ENCODE results near the gene CCL17.
"Not testable (repeated sequence)": the region's sequence is repeated elsewhere in the genome, so short reads cannot be mapped to it uniquely, and the experiment has no call there.

CCL17 gene

GRCh38 chr16:57374925-57375465, 29.6 kb upstream of the CCL17 start:
- DNase-seq; in situ Hi-C loops (cut with HindIII; ENCODE audit: low pct_ligation_motif_present, low pct_unique_long_range_greater_than_20kb, low sequenced_read_pairs): not testable (repeated sequence)

GRCh38 chr16:57376313-57376818, 28.2 kb upstream of the CCL17 start:
- in situ Hi-C loops (cut with HindIII; ENCODE audit: low pct_ligation_motif_present, low pct_unique_long_range_greater_than_20kb, low sequenced_read_pairs) = no loop called here
- no peak for DNase-seq

GRCh38 chr16:57377080-57377841, 27.3 kb upstream of the CCL17 start:
- DNase-seq = no peak
- in situ Hi-C loops (cut with HindIII; ENCODE audit: low pct_ligation_motif_present, low pct_unique_long_range_greater_than_20kb, low sequenced_read_pairs) = no loop called here

- in situ Hi-C loops (cut with HindIII; ENCODE audit: low pct_ligation_motif_present, low pct_unique_long_range_greater_than_20kb, low sequenced_read_pairs) = no loop called here
- DNase-seq = no peak
Observed at GRCh38 chr16:57379579-57379978, 25.0 kb upstream of the CCL17 start.

DNA sequence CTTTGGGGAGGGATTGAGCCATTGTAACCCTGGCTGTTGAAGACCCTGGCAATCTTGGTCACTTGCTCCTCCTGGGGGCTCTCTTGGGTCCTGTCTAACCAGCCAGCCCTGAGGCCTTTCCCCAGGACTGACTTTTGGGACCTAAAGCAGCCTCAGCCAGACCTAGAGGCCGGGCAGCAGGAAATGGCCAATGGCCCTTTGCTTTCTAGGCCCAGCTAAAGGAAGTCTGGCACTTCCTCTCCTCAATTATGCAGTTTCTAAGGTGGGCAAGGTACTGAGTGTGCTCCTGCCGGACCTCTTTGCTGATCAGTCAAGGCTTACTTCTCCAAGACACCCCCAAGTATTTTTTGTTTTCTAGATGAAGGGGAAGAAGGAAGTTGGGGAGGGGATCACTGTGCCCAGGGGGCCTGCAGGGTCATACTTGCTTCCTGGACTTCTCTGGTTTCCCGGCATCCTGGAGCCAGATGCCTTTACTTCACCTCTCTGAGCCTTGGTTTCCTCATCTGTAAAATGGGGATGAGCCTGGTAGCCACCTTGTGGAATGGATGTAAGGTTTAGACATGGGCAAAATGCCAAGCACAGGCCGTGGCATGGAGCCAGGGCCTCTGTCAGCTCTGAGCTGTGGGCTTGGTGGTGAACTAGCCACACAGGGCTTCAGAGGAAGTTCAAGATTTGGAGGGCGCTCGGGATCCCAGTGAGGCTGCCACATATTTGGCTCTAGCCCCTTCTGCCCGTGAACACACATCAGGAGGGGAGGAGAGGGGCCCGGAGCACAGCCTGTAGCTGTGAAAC, 23.7 kb upstream of the CCL17 start:
- in situ Hi-C loops (cut with HindIII; ENCODE audit: low pct_ligation_motif_present, low pct_unique_long_range_greater_than_20kb, low sequenced_read_pairs) = no loop called here
- DNase-seq = peak; percentile 36

DNA sequence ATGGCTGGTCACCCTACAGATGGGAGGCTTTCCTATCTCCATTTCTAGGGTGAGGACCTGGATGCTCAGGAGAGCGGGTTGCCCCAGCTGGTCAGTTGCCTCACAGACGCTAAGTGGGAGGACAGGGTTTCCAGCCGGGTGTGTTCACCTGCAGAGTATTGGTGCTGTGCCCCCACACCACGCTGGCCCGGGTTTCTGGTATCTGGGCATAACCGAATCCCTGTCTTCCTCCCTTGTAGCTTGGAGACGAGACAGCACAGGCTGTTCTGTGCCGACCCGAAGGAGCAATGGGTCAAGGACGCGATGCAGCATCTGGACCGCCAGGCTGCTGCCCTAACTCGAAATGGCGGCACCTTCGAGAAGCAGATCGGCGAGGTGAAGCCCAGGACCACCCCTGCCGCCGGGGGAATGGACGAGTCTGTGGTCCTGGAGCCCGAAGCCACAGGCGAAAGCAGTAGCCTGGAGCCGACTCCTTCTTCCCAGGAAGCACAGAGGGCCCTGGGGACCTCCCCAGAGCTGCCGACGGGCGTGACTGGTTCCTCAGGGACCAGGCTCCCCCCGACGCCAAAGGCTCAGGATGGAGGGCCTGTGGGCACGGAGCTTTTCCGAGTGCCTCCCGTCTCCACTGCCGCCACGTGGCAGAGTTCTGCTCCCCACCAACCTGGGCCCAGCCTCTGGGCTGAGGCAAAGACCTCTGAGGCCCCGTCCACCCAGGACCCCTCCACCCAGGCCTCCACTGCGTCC, 22.6 kb upstream of the CCL17 start:
- in situ Hi-C loops (cut with HindIII; ENCODE audit: low pct_ligation_motif_present, low pct_unique_long_range_greater_than_20kb, low sequenced_read_pairs) = no loop called here
- no peak for DNase-seq

DNA sequence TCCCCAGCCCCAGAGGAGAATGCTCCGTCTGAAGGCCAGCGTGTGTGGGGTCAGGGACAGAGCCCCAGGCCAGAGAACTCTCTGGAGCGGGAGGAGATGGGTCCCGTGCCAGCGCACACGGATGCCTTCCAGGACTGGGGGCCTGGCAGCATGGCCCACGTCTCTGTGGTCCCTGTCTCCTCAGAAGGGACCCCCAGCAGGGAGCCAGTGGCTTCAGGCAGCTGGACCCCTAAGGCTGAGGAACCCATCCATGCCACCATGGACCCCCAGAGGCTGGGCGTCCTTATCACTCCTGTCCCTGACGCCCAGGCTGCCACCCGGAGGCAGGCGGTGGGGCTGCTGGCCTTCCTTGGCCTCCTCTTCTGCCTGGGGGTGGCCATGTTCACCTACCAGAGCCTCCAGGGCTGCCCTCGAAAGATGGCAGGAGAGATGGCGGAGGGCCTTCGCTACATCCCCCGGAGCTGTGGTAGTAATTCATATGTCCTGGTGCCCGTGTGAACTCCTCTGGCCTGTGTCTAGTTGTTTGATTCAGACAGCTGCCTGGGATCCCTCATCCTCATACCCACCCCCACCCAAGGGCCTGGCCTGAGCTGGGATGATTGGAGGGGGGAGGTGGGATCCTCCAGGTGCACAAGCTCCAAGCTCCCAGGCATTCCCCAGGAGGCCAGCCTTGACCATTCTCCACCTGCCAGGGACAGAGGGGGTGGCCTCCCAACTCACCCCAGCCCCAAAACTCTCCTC, 21.9 kb upstream of the CCL17 start:
- in situ Hi-C loops (cut with HindIII; ENCODE audit: low pct_ligation_motif_present, low pct_unique_long_range_greater_than_20kb, low sequenced_read_pairs) = no loop called here
- no peak for DNase-seq

GRCh38 chr16:57383276-57384247, 21.0 kb upstream of the CCL17 start:
- in situ Hi-C loops (cut with HindIII; ENCODE audit: low pct_ligation_motif_present, low pct_unique_long_range_greater_than_20kb, low sequenced_read_pairs) = no loop called here
- DNase-seq = peak; percentile 40

- no peak for DNase-seq
- in situ Hi-C loops (cut with HindIII; ENCODE audit: low pct_ligation_motif_present, low pct_unique_long_range_greater_than_20kb, low sequenced_read_pairs) = no loop called here
Observed at GRCh38 chr16:57384248-57385070, 20.1 kb upstream of the CCL17 start.

GRCh38 chr16:57385083-57385482, 19.5 kb upstream of the CCL17 start:
- in situ Hi-C loops (cut with HindIII; ENCODE audit: low pct_ligation_motif_present, low pct_unique_long_range_greater_than_20kb, low sequenced_read_pairs) = no loop called here
- DNase-seq = no peak

GRCh38 chr16:57386381-57386951, 18.1 kb upstream of the CCL17 start:
- no peak for DNase-seq
- in situ Hi-C loops (cut with HindIII; ENCODE audit: low pct_ligation_motif_present, low pct_unique_long_range_greater_than_20kb, low sequenced_read_pairs) = no loop called here

DNA sequence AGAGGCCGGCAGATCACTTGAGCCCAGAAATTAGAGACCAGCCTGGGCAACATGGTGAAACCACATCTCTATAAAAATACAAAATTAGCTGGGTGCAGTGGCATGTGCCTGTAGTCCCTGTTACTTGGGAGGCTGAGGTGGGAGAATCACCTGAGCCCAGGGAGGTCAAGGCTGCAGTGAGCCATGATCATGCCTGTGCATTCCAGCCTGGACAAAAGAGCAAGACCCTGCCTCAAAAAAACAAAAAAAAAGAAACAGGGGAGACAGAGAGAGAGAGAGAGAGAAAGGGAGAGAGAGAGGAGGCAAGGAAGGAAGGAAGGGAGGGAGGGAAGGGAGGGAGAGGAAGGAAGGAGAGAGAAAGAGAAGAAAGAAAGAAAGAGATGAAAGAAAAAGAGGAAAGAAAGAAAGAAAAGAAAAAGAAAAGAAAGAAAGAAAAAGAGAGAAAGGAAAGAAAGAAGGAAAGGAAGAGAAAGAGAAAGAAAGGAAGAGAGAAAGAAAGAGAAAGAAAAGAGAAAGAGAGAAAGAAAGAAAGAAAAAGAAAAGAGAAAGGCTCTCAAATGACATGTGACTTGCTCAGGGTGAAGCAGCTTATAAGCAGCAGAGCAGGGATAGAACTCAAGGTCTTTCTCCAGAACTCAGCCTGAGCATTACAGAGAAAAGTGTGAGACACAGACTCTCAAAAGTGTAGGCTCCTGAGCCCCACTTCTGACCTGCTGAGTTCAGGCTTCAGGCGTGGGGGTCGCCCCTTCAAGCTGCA, 16.8 kb upstream of the CCL17 start:
- in situ Hi-C loops (cut with HindIII; ENCODE audit: low pct_ligation_motif_present, low pct_unique_long_range_greater_than_20kb, low sequenced_read_pairs) = no loop called here

GRCh38 chr16:57388359-57389086, 16.0 kb upstream of the CCL17 start:
- in situ Hi-C loops (cut with HindIII; ENCODE audit: low pct_ligation_motif_present, low pct_unique_long_range_greater_than_20kb, low sequenced_read_pairs) = no loop called here
- DNase-seq = no peak

More for the DNA sequence above, 16.8 kb upstream of the CCL17 start:
- DNase-seq = no peak

DNA sequence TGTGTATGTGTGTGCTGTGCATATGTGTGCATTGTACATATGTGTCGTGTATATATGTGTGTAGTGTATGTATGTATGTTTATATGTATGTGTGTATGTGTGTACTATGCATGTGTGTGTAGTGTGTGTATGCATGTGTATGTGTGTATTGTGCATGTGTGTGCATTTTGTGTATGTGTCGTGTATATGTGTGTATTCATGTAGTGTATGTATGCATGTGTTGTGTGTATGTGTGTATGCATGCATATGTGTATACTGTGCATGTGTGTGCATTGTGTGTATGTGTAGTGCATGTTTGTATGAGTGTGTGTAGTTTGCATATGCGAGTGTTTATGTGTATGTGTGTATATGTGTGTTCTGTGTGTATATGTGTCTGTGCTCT, 15.5 kb upstream of the CCL17 start:
- no peak for DNase-seq
- in situ Hi-C loops (cut with HindIII; ENCODE audit: low pct_ligation_motif_present, low pct_unique_long_range_greater_than_20kb, low sequenced_read_pairs) = no loop called here
